SH-SY5Y (cell line): ENCODE data around the gene SPPL2C.

Experiments
- GATA2 ChIP-seq: IDR thresholded peaks from 2 replicates; pipeline ENCODE4 v1.6.1; 2011; ENCODE audit warnings: mild to moderate bottlenecking, low read depth, low read length
- GATA3 ChIP-seq: IDR thresholded peaks from 2 replicates; pipeline ENCODE4 v1.6.1; 2011; ENCODE audit warnings: low read depth, mild to moderate bottlenecking, low read length, moderate library complexity

GRCh38 chr17:45850011-45850410 lies 5.3 kb downstream of the SPPL2C start:
- no peak for TF ChIP-seq GATA2
- TF ChIP-seq GATA3: no peak
